GM23248 (cell line): Measurements from ENCODE around the gene ARID1B. TPM values are rescaled to one million over a fixed set of nuclear protein-coding genes. Genes with fewer than 3 reads are reported as not detected.

Experiments
- DNase-seq: peaks from one replicate; pipeline ENCODE4 v3.0.0-alpha.2; 2015
- H2AFZ ChIP-seq: fragments of 200-600 bp; sonication (generic); 2 replicates; pipeline ENCODE4 v1.6.1; 2016; ENCODE audit warnings: antibody characterized with exemption
- H3F3A ChIP-seq: fragments of 200-600 bp; sonication (generic); 2 replicates; pipeline ENCODE4 v1.6.1; 2016; ENCODE audit warnings: mild to moderate bottlenecking, antibody characterized with exemption, mixed run types; ENCODE audit not compliant: insufficient read depth
- H3K27ac ChIP-seq: fragments of 200-600 bp; sonication (generic); 2 replicates; pipeline ENCODE4 v1.5.1; 2016; ENCODE audit warnings: mild to moderate bottlenecking
- H3K27me3 ChIP-seq: fragments of 200-600 bp; sonication (generic); replicated peaks from 2 replicates; pipeline ENCODE4 v1.6.1; 2016; ENCODE audit warnings: mild to moderate bottlenecking; ENCODE audit not compliant: insufficient read depth
- H3K36me3 ChIP-seq: fragments of 200-600 bp; sonication (generic); 2 replicates; pipeline ENCODE4 v1.6.1; 2016; ENCODE audit warnings: low read depth, mild to moderate bottlenecking
- H3K4me1 ChIP-seq: fragments of 200-600 bp; sonication (generic); 2 replicates; pipeline ENCODE4 v1.6.1; 2016; ENCODE audit warnings: mild to moderate bottlenecking; ENCODE audit not compliant: insufficient read depth
- H3K4me2 ChIP-seq: fragments of 200-600 bp; sonication (generic); one replicate; pipeline ENCODE4 v1.6.1; 2016; ENCODE audit warnings: mild to moderate bottlenecking; ENCODE audit not compliant: unreplicated experiment
- H3K4me3 ChIP-seq: fragments of 200-600 bp; sonication (generic); 2 replicates; pipeline ENCODE4 v1.5.1; 2016; ENCODE audit warnings: mild to moderate bottlenecking
- H3K79me2 ChIP-seq: fragments of 200-600 bp; sonication (generic); 2 replicates; pipeline ENCODE4 v1.6.1; 2016; ENCODE audit warnings: mild to moderate bottlenecking; ENCODE audit not compliant: insufficient read depth
- H3K9ac ChIP-seq: fragments of 200-600 bp; sonication (generic); 2 replicates; pipeline ENCODE4 v1.6.1; 2016; ENCODE audit warnings: mild to moderate bottlenecking
- H3K9me2 ChIP-seq: fragments of 200-600 bp; sonication (generic); 2 replicates; pipeline ENCODE4 v1.6.1; 2016; ENCODE audit warnings: mixed run types, mild to moderate bottlenecking, moderate library complexity; ENCODE audit not compliant: insufficient read depth
- H3K9me3 ChIP-seq: fragments of 200-600 bp; sonication (generic); one replicate; pipeline ENCODE4 v1.6.1; 2017; ENCODE audit warnings: low read depth
- H4K20me1 ChIP-seq: fragments of 200-600 bp; sonication (generic); 2 replicates; pipeline ENCODE4 v1.6.0; 2016; ENCODE audit not compliant: insufficient read depth
- EZH2 ChIP-seq: fragments of 200-600 bp; sonication (generic); IDR thresholded peaks from 2 replicates; pipeline ENCODE4 v1.6.1; 2018; ENCODE audit warnings: antibody characterized with exemption, mild to moderate bottlenecking; ENCODE audit not compliant: insufficient read depth, poor library complexity, severe bottlenecking
- EZH2phosphoT487 ChIP-seq: fragments of 200-600 bp; sonication (generic); IDR thresholded peaks from 2 replicates; pipeline ENCODE4 v1.6.1; 2018; ENCODE audit warnings: antibody characterized with exemption, moderate library complexity, mild to moderate bottlenecking, low read depth; ENCODE audit not compliant: insufficient read depth
- WGBS, 2 experiments: methylation state at CpG; one replicate each; pipeline ENCODE4 v1.1.6; 2015 to 2017; ENCODE audit warnings: low lambda C conversion rate in 2 of 2, low coverage in 1 of 2; ENCODE audit errors: missing lambda C conversion rate in 2 of 2; 5-methylcytosine and 5-hydroxymethylcytosine counted together
- in situ Hi-C: fragments of 300-500 bp; cut with MboI; formaldehyde crosslinking; loops from 2 replicates; pipeline ENCODE4 v1.15.0; 2020
- polyA plus RNA-seq: library from polyadenylated mRNA; unstranded; fragments of >200 nt; fragmentation: Nextera tagmentation; extraction: Ambion mirVana; gene quantifications from 2 replicates; pipeline ENCODE4 v1.2.1, GENCODE V29; 2016
- total RNA-seq: library from RNA; depleted of rRNA; stranded (reverse); fragments of >200 nt; shearing (Covaris generic); gene quantifications from 2 replicates; pipeline ENCODE4 v1.2.3, GENCODE V29; 2014

Gene ARID1B
- total and polyA plus RNA-seq, 2 experiments from 2014 or later: 19.3 to 21.2 TPM

DNA sequence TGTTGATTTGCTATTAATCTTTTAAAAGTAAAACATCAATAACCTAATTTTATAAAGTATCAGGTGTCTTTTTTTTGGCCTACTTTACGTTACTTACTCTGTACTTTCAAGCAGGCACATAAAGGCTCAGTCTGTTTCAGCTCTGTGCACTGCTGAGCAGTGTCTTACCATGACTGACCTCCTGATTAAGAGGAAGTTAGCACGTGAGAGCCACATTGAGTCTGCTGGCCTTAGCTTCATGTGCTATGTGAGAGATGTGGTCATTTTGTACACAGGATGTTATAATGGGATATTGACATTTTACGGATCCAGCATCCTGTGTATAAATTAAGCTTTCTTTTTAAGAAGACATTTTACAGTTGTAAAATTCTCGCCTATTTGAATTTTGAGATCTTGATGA lies 31.9 kb downstream of the ARID1B start:
- TF ChIP-seq EZH2phosphoT487 (no peak), EZH2 (no peak)
- Histone ChIP-seq H3K27ac (0 out of 2 replicates have a peak overlapping the region, but pooled peaks have one; percentile 5), H3K9me2 (no peaks in the 10 kb centered on the region), H3K4me3 (no peak overlapping the region), H2AFZ (no peak overlapping the region), H3K36me3 (no peaks in the 10 kb centered on the region), H3K9ac (no peak overlapping the region), H3K9me3 (no peaks in the 10 kb centered on the region), H4K20me1 (no peaks in the 10 kb centered on the region), H3K4me1 (peaks cover 19% of the 10 kb centered on the region), H3K79me2 (peaks cover 100% of the 10 kb centered on the region), H3F3A (no peaks in the 10 kb centered on the region), H3K4me2 (peak overlapping the region; percentile 32), H3K27me3 (no peaks in the 10 kb centered on the region)
- peak; percentile 81 for DNase-seq
- in situ Hi-C loops: no loop called here
- WGBS, 2 experiments: 37 to 40% methylated on average over 4 of the region's 4 CpGs

DNA sequence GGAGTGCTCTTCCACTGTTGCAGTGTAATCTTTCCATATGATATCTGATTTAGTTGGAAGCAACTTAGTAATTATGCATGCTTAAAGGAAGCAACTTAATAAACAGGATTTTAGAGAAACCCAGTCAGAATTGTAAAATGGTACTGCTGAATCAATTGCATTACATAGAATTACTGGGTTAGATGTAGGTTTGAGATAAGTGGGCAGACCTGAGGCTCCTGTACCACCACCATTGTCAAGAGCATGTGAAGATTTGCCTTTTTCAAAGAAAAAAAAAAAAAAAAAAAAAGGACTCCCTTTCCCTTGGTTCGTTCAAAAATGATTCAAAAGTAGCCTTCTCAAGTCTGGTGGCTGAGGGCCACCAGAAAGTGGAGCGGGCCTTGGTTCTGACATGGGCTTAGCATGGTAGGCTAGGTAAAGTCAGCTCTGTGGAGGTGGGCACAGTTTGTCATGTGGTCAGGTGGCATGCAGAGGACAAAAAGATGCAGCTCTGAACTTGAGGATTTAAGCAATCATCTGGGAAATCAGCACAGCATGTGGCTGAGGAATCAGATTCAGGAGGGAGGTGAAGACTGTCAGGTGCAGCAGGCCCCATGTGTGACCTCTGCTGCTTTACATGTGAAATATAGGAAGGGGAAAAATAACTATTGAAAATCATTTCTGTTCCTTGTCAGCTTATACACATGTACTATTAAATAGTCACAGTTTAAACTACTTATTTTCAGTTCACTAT lies 32.4 kb downstream of the ARID1B start:
- H3K36me3 ChIP-seq: no peaks in the 10 kb centered on the region
- H3K4me2 ChIP-seq: peak overlapping the region; percentile 32
- H3K4me1 ChIP-seq: peaks cover 19% of the 10 kb centered on the region
- H3K9ac ChIP-seq: no peak overlapping the region
- H3K79me2 ChIP-seq: peaks cover 100% of the 10 kb centered on the region
- no peak overlapping the region for H3K4me3 ChIP-seq
- H4K20me1 ChIP-seq: no peaks in the 10 kb centered on the region
- H3K27me3 ChIP-seq: no peaks in the 10 kb centered on the region
- no peaks in the 10 kb centered on the region for H3K9me3 ChIP-seq
- no peak overlapping the region for H2AFZ ChIP-seq
- no peaks in the 10 kb centered on the region for H3F3A ChIP-seq
- TF ChIP-seq EZH2phosphoT487: no peak
- no peak for TF ChIP-seq EZH2
- in situ Hi-C loops: no loop called here
- H3K27ac ChIP-seq: 0 out of 2 replicates have a peak overlapping the region, but pooled peaks have one; percentile 5
- H3K9me2 ChIP-seq: no peaks in the 10 kb centered on the region
- DNase-seq: no peak
- 95 to 100% methylated on average over 2 of the region's 2 CpGs for WGBS, 2 experiments

DNA sequence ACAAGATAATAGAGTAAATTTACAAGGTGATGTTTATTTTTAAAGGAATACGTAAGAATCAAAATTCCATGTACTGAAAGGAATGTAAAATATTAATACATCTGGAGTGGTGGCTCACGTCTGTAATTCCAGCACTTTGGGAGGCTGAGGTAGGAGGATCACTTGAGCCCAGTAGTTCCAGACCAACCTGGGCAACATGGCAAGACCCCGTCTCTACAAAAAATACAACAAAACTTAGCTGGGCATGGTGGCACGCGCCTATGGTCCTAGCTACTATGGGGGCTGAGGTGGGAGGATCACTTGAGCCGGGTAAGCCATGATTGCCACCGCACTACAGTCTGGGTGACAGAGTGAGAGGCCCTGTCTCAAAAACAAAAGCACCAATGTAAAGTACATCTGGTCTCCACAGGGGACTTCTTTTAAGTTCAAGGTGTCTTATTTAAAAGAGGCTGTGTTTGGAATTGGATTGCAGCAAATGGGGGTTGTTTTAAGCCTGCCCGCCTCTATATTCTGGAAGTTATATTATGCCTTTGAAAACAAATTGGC lies 36.9 kb downstream of the ARID1B start:
- Histone ChIP-seq H3K4me3 (no peak overlapping the region), H2AFZ (no peak overlapping the region), H3K9ac (no peak overlapping the region), H3K9me2 (no peaks in the 10 kb centered on the region), H3K4me1 (peaks cover 6% of the 10 kb centered on the region), H3F3A (no peaks in the 10 kb centered on the region), H3K4me2 (no peak overlapping the region), H3K79me2 (peaks cover 100% of the 10 kb centered on the region), H4K20me1 (peaks cover 11% of the 10 kb centered on the region; the same call in 1 of the 2 replicates), H3K27me3 (no peaks in the 10 kb centered on the region), H3K36me3 (no peaks in the 10 kb centered on the region), H3K27ac (no peak overlapping the region), H3K9me3 (no peaks in the 10 kb centered on the region)
- in situ Hi-C loops: no loop called here
- 91 to 93% methylated on average over 8 of the region's 8 CpGs for WGBS, 2 experiments
- TF ChIP-seq EZH2phosphoT487: no peak
- no peak for TF ChIP-seq EZH2
- no peak for DNase-seq

DNA sequence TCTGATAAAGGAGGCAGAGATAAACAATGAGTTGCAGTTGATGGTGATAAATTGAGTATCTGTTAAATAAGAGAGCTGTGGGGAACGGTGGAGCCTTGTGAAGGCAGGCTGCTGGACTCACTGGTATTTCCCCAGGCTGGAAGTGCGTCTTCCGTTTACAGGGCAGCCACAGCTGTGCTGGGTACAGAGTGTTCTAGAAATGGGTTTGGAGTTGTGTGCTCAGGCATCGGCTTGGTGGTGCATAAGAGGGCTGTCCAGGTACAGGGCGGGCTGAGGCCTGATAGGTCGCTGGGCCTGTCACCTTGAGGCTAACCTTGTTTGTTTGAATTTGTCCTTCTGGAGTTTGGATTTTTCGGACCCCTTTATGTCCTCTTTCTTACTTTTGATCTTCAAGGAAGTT lies 39.3 kb downstream of the ARID1B start:
- Histone ChIP-seq H2AFZ (no peak overlapping the region), H3F3A (no peaks in the 10 kb centered on the region), H4K20me1 (peaks cover 13% of the 10 kb centered on the region; the same call in 1 of the 2 replicates), H3K4me1 (no peaks in the 10 kb centered on the region), H3K27ac (no peak overlapping the region), H3K4me2 (no peak overlapping the region), H3K9me2 (no peaks in the 10 kb centered on the region), H3K36me3 (no peaks in the 10 kb centered on the region), H3K9ac (no peak overlapping the region), H3K9me3 (no peaks in the 10 kb centered on the region), H3K79me2 (peaks cover 100% of the 10 kb centered on the region), H3K4me3 (no peak overlapping the region), H3K27me3 (no peaks in the 10 kb centered on the region)
- TF ChIP-seq EZH2 (no peak), EZH2phosphoT487 (no peak)
- no peak for DNase-seq
- in situ Hi-C loops: no loop called here
- 90 to 94% methylated on average over 7 of the region's 7 CpGs for WGBS, 2 experiments
